Fibroblast of skin of right biceps (primary cell): ENCODE data around the gene NPIPA1.
A peak's percentile ranks its signal among the peaks of the same experiment; 100 is the strongest.
"Not testable (repeated sequence)": the region's sequence is repeated elsewhere in the genome, so short reads cannot be mapped to it uniquely, and the experiment has no call there.

Experiments
- DNase-seq: peaks from one replicate; pipeline ENCODE4 v3.0.0-alpha.2; 2013

The NPIPA1 gene

DNA sequence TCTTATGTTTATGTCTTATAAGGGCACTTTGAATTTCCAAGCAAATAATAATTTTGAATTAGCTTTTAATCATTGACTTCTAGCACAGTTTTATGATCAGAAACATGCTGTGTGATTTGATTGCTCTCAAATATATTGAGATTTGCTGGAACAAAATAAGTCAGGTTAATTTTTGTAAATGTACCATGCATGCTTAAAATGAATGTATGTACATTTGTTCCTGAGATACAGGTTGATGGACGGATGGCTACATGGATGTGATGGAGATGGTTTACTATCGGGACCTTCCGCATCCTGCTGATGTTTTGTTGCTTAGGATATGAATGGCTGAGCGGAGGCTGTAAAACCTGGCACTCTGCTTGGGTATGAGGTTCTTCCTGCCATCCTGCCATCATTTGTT lies at the start of gene NPIPA1:
Gene NPIPA1, plus strand, starts transcription at position 301 of the 400 bp plus-strand sequence. Its CDS starts 0 bp downstream, at position 301.
- not testable (repeated sequence) for DNase-seq

DNA sequence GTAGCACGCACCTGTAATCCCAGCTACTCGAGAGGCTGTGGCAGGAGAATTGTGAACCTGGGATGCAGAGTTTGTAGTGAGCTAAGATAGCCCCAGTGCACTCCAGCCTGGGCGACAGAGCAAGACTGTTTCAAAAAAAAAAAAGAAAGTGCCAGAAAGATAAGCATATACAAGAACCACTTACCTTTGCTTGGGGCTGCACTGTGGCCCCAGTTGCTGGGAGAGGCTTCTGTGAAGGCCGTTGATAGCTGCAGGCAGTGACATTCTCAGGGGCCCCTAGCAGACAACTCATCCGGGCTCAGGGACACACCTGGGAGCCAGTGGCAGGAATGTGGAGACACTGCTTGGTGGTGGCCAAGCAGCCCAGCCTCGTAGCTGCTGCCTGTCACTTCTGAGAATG lies 45.1 kb upstream of the NPIPA1 start:
- not testable (repeated sequence) for DNase-seq

DNA sequence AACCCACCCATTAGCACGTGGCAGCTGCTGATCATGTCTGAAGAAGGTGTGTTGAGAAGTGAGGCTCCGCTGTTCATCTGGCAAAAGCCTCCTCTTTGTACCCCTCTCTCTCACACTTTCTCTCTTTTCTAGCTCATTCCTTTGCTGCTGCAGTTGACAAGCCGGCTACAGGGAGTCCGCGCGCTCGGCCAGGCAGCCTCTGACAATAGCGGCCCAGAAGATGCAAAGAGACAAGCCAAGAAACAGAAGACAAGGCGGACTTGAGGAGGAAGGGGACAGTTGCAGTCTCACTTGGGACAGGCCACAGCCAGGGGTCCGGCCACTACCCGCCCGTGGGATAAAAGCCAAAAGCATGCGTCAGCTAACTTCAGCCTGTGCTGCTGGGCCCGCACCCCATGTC lies 41.9 kb upstream of the NPIPA1 start:
- DNase-seq, result not testable (repeated sequence)

- not testable (repeated sequence) for DNase-seq
These were observed 41.2 kb upstream of the NPIPA1 start for GRCh38 chr16:14896023-14896422.

- not testable (repeated sequence) for DNase-seq
These were observed 40.1 kb upstream of the NPIPA1 start for GRCh38 chr16:14897006-14897664.

DNA sequence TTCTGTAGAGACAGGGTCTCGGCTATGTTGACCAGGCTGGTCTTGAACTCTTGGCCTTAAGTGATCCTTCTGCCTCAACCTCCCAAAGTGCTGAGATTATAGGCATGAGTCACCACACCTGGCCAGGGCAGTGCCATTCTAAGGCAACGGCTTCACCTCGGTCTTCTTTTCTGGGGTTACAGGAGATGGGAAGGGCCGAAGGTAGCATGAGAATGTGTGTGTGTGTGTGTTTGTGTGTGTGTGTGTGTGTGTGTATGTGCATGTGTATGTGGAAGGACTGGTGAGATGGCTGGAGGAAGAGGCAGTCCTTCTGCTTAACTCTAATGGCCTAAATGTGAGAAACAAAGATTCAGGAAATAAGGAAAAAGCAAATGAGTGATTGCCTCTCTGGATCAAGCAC lies 39.1 kb upstream of the NPIPA1 start:
- not testable (repeated sequence) for DNase-seq

GRCh38 chr16:14903191-14903957 lies 33.9 kb upstream of the NPIPA1 start:
- DNase-seq, result peak; percentile 70

DNA sequence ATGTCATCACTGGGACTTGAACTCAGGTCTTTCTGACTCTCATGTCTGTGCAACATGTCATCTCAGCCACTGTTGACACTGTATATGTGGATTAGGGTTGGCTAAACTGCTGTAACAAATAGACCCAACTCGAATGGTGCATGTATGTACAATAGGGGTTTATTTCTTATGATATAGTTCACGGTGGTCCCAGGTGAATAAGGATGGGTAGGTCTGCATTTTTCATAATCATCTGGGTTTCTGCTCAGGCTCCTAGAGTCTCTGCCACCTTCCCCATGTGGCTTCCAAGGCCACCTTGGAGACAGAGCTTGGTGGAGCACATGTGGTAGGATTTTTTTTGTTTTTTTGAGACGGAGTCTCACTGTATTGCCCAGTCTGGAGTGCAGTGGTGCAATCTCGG lies 27.5 kb upstream of the NPIPA1 start:
- DNase-seq, result not testable (repeated sequence)

GRCh38 chr16:14910833-14911629 lies 26.2 kb upstream of the NPIPA1 start:
- DNase-seq, result not testable (repeated sequence)

DNA sequence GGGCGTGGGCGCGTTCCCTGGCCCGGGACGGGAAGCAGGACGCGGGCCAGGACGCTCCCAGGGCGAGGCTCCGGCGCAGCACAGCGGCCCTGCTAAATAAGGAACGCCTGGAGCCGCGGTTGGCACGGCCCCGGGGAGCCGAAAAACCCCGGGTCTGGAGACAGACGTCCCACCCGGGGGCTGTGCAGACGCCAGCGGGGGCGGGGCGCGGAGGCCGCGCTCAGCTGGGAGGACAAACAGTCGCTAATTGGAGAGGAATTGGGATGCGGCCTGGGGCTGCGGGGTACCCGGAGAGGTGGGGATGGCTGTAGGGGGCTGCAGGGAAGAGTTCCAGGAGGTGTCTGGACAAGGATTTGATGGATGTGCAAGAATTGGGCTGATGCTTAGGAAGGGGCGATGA lies 25.3 kb upstream of the NPIPA1 start:
- not testable (repeated sequence) for DNase-seq

DNA sequence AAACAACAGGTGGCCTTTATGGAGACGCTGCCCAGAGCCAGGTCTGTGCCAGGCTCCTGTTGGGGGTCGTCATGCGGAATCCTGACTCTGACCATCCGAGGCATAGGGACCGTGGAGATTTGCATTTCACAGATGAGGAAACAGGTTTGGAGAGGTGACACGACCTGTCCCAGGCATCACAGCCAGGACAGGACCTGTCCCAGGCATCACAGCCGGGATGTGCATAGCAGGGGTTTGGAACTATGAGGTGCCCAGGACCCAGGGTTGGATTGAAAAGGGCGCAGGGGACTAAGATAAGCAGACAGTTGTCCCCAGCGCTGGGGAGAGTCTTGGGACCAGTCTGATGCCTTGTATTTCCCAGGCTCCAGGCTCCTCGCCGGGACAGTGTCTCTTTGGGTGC lies 24.7 kb upstream of the NPIPA1 start:
- DNase-seq, result not testable (repeated sequence)

GRCh38 chr16:14918504-14918903 lies 18.7 kb upstream of the NPIPA1 start:
- DNase-seq, result not testable (repeated sequence)

- DNase-seq, result not testable (repeated sequence)
These were observed 17.2 kb upstream of the NPIPA1 start for GRCh38 chr16:14919837-14920600.

DNA sequence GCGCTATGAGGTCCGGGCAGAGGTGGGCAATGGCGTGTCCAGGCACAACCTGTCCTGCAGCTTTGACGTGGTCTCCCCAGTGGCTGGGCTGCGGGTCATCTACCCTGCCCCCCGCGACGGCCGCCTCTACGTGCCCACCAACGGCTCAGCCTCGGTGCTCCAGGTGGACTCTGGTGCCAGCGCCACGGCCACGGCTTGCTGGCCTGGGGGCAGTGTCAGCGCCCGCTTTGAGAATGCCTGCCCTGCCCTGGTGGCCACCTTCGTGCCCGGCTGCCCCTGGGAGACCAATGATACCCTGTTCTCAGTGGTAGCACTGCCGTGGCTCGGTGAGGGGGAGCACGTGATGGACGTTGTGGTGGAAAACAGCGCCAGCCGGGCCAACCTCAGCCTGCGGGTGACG lies 15.0 kb upstream of the NPIPA1 start:
- DNase-seq, result not testable (repeated sequence)

DNA sequence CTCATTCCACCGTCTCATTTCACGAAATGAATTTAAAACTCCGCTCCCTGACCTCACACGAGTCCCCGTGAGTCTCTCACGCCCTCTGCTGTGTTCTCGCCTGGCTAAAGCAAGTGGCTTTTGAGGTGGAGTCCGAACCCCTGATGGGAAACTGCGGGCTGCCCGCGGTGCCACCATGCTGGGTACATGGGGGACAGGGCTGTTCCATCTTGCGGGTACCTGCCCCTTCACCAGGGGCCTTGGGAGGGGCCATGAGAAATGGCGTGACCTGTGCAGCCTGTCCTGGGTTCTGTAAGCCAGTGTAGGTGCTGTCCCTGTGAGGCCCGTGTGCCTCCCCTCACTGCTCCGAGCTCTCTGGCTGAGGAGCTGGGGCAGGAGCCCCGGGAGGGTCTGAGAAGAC lies 14.3 kb upstream of the NPIPA1 start:
- DNase-seq, result not testable (repeated sequence)

GRCh38 chr16:14923394-14924088 lies 13.7 kb upstream of the NPIPA1 start:
- DNase-seq, result not testable (repeated sequence)

DNA sequence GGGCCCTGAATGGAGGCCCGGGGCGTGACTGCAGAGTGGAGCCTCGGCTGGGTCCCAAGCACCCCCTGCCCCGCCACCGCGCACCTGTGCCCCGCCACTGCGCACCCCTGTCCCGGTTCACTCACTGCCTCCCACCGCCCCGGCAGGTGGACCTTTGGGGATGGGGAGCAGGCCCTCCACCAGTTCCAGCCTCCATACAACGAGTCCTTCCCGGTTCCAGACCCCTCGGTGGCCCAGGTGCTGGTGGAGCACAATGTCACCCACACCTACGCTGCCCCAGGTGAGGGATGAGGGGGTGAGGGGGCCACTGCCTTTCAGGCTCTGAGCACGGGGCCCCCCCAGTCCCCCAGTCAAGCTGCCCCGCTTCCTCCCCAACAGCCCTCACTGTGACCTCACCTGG lies 12.9 kb upstream of the NPIPA1 start:
- not testable (repeated sequence) for DNase-seq

DNA sequence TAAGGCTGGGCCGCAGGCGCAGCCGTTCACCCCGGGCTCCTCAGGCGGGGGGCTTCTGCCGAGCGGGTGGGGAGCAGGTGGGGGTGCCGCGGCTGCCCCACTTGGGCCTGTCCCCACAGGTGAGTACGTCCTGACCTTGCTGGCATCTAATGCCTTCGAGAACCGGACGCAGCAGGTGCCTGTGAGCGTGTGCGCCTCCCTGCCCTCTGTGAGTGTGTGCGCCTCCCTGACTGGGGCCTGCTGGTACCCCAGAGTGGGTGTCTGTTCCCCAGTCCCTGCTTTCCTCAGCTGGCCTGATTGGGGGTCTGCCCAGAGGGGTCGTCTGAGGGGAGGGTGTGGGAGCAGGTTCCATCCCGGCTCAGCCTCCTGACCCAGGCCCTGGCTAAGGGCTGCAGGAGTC lies 12.3 kb upstream of the NPIPA1 start:
- not testable (repeated sequence) for DNase-seq

GRCh38 chr16:14928064-14928714 lies 9.1 kb upstream of the NPIPA1 start:
- DNase-seq, result peak; percentile 6

DNA sequence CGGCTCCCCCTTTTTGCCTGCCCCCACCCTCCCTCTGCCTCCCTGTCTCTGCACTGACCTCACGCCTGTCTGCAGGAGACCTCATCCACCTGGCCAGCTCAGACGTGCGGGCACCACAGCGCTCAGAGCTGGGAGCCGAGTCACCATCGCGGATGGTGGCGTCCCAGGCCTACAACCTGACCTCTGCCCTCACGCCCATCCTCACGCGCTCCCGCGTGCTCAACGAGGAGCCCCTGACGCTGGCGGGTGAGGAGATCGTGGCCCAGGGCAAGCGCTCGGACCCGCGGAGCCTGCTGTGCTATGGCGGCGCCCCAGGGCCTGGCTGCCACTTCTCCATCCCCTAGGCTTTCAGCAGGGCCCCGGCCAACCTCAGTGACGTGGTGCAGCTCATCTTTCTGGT lies 8.1 kb upstream of the NPIPA1 start:
- not testable (repeated sequence) for DNase-seq

GRCh38 chr16:14930246-14930645 lies 7.0 kb upstream of the NPIPA1 start:
- not testable (repeated sequence) for DNase-seq
